ENCODE measurements around the gene IRS2. TPM values are rescaled to one million over a fixed set of nuclear protein-coding genes. Genes with fewer than 3 reads are reported as not detected.
A peak's percentile ranks its signal among the peaks of the same experiment; 100 is the strongest.

IRS2 gene
- total RNA-seq, 1 donor from 2014 or later, result 9.7 TPM

- ATAC-seq, result no peak
- intact Hi-C loops (cut with DNase I), result no loop called here
These were observed 60.3 kb downstream of the IRS2 start for GRCh38 chr13:109725995-109726637.

DNA sequence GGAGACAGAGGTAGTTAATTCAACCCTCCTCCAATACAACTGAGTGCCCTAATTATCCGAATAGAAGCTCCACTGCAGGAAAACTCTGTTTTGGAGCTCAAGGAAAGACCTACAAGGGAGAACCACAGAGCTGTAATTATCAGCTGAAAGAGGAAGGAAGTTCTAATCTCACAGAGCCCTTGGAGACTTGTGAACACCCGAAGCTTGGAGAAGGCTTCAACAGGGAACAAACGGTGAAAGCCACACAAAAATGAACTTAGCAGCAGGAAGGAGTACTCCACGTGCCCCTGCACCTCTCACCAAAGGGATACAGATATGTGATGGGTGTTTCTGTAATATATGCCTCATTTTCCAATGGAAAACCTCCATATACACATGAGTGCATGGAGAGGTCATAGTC is 61.1 kb downstream of the IRS2 start:
- intact Hi-C loops (cut with DNase I), result no loop called here
- no peak for ATAC-seq
- DNase-seq (ENCODE audit: missing footprints), result no peak

More at GRCh38 chr13:109725995-109726637, 60.3 kb downstream of the IRS2 start:
- DNase-seq (ENCODE audit: missing footprints), result no peak

- DNase-seq (ENCODE audit: missing footprints) (no peak), ATAC-seq (no peak)
- intact Hi-C loops (cut with DNase I), result no loop called here
These were observed 61.8 kb downstream of the IRS2 start for GRCh38 chr13:109724603-109725002.

DNA sequence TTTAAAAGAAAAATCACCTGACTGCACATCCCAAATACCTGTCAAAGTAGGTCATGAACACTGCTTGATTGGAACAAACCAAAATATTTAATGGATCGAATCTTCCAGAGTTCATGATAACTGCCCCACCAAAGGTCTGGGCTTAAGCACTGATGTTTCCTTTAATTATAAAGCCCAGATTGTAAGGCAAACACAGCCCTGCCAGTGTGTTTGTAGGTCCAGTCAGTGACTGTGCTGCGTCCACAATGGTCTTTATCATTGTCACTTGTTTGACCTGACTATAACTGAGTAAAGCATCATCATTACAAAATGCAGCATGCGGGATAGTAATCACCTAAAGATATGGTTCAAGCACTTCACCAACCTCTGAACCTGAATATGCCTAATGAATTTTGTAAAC is 63.3 kb downstream of the IRS2 start:
- ATAC-seq (no peak), DNase-seq (ENCODE audit: missing footprints) (no peak)
- intact Hi-C loops (cut with DNase I), result no loop called here

GRCh38 chr13:109722068-109722467 is 64.3 kb downstream of the IRS2 start:
- no peak for ATAC-seq
- DNase-seq (ENCODE audit: missing footprints), result no peak

GRCh38 chr13:109720758-109721184 is 65.6 kb downstream of the IRS2 start:
- no peak for DNase-seq (ENCODE audit: missing footprints)
- no peak for ATAC-seq
- intact Hi-C loops (cut with DNase I), result no loop called here

More at GRCh38 chr13:109722068-109722467, 64.3 kb downstream of the IRS2 start:
- intact Hi-C loops (cut with DNase I), result no loop called here

GRCh38 chr13:109719962-109720646 is 66.3 kb downstream of the IRS2 start:
- intact Hi-C loops (cut with DNase I), result no loop called here
- ATAC-seq (no peak), DNase-seq (ENCODE audit: missing footprints) (no peak)

- no peak for DNase-seq (ENCODE audit: missing footprints)
- ATAC-seq, result no peak
- intact Hi-C loops (cut with DNase I), result no loop called here
These were observed 67.7 kb downstream of the IRS2 start for GRCh38 chr13:109718726-109719125.

- ATAC-seq, result no peak
These were observed 68.7 kb downstream of the IRS2 start for GRCh38 chr13:109717686-109718085.

DNA sequence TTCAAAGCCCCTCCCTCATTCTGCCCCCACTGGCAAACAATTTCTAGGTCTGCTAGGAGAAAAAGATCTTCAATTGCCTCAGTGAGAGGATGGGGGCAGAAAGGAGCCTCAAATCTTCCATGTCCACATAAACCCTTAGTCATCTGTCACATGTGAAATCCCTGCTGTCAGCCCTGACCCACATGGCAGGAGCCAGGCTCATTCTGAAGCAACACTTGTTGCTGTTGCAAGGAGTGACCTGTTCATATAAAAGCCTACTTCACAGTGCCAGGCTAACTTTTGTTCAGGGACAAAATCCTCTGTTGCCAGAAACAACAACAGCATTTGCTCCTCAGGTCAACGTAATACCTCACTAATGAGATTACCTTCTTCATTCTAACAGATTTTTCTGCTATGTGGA is 70.5 kb downstream of the IRS2 start:
- ATAC-seq (peak; percentile 44), DNase-seq (ENCODE audit: missing footprints) (no peak)
- intact Hi-C loops (cut with DNase I), result no loop called here

More at GRCh38 chr13:109717686-109718085, 68.7 kb downstream of the IRS2 start:
- no peak for DNase-seq (ENCODE audit: missing footprints)
- intact Hi-C loops (cut with DNase I), result no loop called here

DNA sequence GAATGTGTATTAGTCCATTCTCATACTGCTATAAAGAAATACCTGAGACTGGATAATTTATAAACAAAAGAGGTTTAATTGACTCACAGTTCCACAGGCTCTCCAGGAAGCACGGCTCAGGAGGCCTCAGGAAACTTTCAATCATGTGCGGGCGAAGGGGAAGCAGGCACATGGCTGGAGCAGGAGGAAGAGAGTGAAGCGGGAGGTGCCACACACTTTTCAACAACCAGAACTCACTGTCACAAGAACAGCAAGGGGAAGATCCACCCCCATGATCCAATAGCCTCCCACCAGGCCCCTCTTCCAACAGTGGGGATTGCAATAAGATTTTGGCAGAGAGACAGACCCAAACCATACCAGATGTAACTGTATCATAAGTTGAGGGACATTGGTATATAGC is 72.7 kb downstream of the IRS2 start:
- intact Hi-C loops (cut with DNase I), result no loop called here
- ATAC-seq (no peak), DNase-seq (ENCODE audit: missing footprints) (no peak)

GRCh38 chr13:109712124-109712722 is 74.2 kb downstream of the IRS2 start:
- DNase-seq (ENCODE audit: missing footprints) (no peak), ATAC-seq (no peak)
- intact Hi-C loops (cut with DNase I), result no loop called here

GRCh38 chr13:109707742-109708617 is 78.4 kb downstream of the IRS2 start:
- DNase-seq (ENCODE audit: missing footprints) (no peak), ATAC-seq (no peak)
- intact Hi-C loops (cut with DNase I), result no loop called here

GRCh38 chr13:109707044-109707741 is 79.2 kb downstream of the IRS2 start:
- intact Hi-C loops (cut with DNase I), result no loop called here

DNA sequence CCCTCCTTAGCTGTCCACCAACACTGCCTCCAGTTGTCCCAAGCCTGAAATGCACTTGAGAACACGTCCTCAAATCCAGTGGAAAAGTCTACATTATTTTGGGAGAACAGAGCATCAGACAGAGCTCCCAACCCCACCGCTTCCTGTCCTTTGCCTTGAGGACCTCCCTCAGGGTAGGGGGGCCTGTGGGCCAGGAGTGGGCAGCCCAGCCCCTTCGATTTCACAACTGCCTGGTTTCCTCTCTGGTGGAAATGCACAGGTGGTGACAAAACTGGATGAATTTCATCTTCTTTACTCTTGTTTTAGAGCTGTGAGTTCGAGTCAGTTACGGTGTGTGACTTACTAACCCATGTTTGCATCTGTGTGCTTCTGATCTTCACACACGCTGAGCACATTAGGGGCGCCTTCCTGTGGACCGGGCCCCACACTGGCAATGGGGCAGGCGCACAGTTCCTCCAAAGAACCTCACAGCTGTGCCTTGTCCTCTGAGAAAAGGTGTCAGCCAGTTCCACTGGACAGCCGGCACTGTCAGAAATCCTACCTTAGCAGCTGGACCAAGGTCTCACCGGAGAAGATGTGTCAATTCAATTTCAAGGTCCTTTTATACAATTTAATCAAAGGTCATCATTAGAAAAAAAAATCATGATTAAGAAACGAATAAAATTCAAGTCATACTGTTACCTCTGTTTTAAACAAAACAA is 80.2 kb downstream of the IRS2 start:
- ATAC-seq (no peak), DNase-seq (ENCODE audit: missing footprints) (no peak)
- intact Hi-C loops (cut with DNase I), result no loop called here

More at GRCh38 chr13:109707044-109707741, 79.2 kb downstream of the IRS2 start:
- ATAC-seq (no peak), DNase-seq (ENCODE audit: missing footprints) (no peak)

- peak; percentile 84 for DNase-seq (ENCODE audit: missing footprints)
- peak; percentile 62 for ATAC-seq
These were observed 81.4 kb downstream of the IRS2 start for GRCh38 chr13:109704771-109705635.

DNA sequence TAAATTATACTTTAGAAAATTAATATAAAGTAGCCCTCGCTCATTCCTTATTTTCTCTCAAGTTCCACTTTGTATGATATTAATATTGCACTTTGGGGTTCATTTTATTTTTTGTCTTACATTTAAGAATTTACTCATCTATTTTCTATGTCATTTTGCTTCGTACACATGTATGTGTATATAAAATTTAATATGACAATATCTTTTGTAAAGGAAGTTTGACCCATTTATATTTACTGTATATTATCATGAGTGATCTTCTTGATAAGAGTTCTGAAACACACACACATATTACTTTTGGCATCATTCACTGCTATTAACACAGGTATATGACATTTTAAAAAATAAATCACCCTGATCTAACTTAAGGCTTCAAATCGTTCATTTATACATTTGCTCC is 83.1 kb downstream of the IRS2 start:
- intact Hi-C loops (cut with DNase I), result no loop called here
- DNase-seq (ENCODE audit: missing footprints) (no peak), ATAC-seq (no peak)

More at GRCh38 chr13:109704771-109705635, 81.4 kb downstream of the IRS2 start:
- intact Hi-C loops (cut with DNase I), result no loop called here

All from Right ventricle myocardium inferior (tissue), 1 donor.